Measurements from ENCODE around the gene KRT74. TPM values are rescaled to one million over a fixed set of nuclear protein-coding genes. Genes with fewer than 3 reads are reported as not detected.

KRT74 gene
- total RNA-seq, 1 experiment from 2014 or later: not detected

GRCh38 chr12:52519387-52519703 lies 54.3 kb downstream of the KRT74 start:
- peaks cover 26% of the 10 kb centered on the region for H3F3A ChIP-seq (ENCODE audit: insufficient read depth, low read depth)
- H3K27ac ChIP-seq: no peak overlapping the region
- H3K27me3 ChIP-seq (ENCODE audit: insufficient read depth, low read depth): no peaks in the 10 kb centered on the region
- H2AFZ ChIP-seq: no peak overlapping the region
- H4K20me1 ChIP-seq (ENCODE audit: insufficient read depth): no peaks in the 10 kb centered on the region
- no peaks in the 10 kb centered on the region for H3K36me3 ChIP-seq (ENCODE audit: low read depth)
- DNase-seq: no peak
- no peaks in the 10 kb centered on the region for H3K9me2 ChIP-seq (ENCODE audit: insufficient read depth)
- BruUV-seq (replicated peaks): no TSS peak
- no peaks in the 10 kb centered on the region for H3K9me3 ChIP-seq (ENCODE audit: insufficient read depth, low read depth)
- ChIA-PET CTCF (interaction anchor here (1.5 kb wide), 1 partner anchor 123 kb away, joined by 3 read pairs; no protein-coding TSS in a partner anchor), POLR2A (ENCODE audit: unreplicated experiment) (interaction anchor here (0.6 to 0.9 kb wide), 3 partner anchors 23 to 493 kb away, joined by 3 to 4 read pairs (median 4); no protein-coding TSS in a partner anchor)
- intact Hi-C loops (cut with micrococcal nuclease; ENCODE audit: unreplicated experiment): no loop called here
- no peaks in the 10 kb centered on the region for H3K79me2 ChIP-seq (ENCODE audit: low read depth)
- peak overlapping the region; percentile 79 for H3K4me2 ChIP-seq
- H3K4me1 ChIP-seq (replicated peaks; ENCODE audit: insufficient read depth): peaks cover 51% of the 10 kb centered on the region
- H3K4me3 ChIP-seq: peak overlapping the region; percentile 56
- TF ChIP-seq EZH2 (IDR thresholded peaks at IDR 0.05; ENCODE audit: low read depth) (no peak), CTCF (conservative IDR thresholded peaks at IDR 0.05) (no peak)

GRCh38 chr12:52518574-52519386 lies 54.9 kb downstream of the KRT74 start:
- peaks cover 45% of the 10 kb centered on the region for H3K4me1 ChIP-seq (replicated peaks; ENCODE audit: insufficient read depth)
- no peak for DNase-seq
- no peaks in the 10 kb centered on the region for H3K36me3 ChIP-seq (ENCODE audit: low read depth)
- H3K4me3 ChIP-seq: peak overlapping the region; percentile 56; the same call in 1 of the 2 replicates
- H2AFZ ChIP-seq: no peak overlapping the region
- H3K27me3 ChIP-seq (ENCODE audit: insufficient read depth, low read depth): no peaks in the 10 kb centered on the region
- H3K79me2 ChIP-seq (ENCODE audit: low read depth): no peaks in the 10 kb centered on the region
- H3K9me2 ChIP-seq (ENCODE audit: insufficient read depth): no peaks in the 10 kb centered on the region
- intact Hi-C loops (cut with micrococcal nuclease; ENCODE audit: unreplicated experiment): no loop called here
- POLR2A ChIA-PET (ENCODE audit: unreplicated experiment): interaction anchor here (0.9 kb wide), 1 partner anchor 22 kb away, joined by 4 read pairs; no protein-coding TSS in a partner anchor
- H3K4me2 ChIP-seq: peak overlapping the region; percentile 79
- TF ChIP-seq CTCF (conservative IDR thresholded peaks at IDR 0.05) (no peak), EZH2 (IDR thresholded peaks at IDR 0.05; ENCODE audit: low read depth) (no peak)
- CTCF ChIA-PET: no interaction called here
- peaks cover 29% of the 10 kb centered on the region for H3F3A ChIP-seq (ENCODE audit: insufficient read depth, low read depth)
- no TSS peak for BruUV-seq (replicated peaks)
- H3K27ac ChIP-seq: no peak overlapping the region
- H4K20me1 ChIP-seq (ENCODE audit: insufficient read depth): no peaks in the 10 kb centered on the region
- no peaks in the 10 kb centered on the region for H3K9me3 ChIP-seq (ENCODE audit: insufficient read depth, low read depth)

- Histone ChIP-seq H3K4me1 (replicated peaks; ENCODE audit: insufficient read depth) (peaks cover 36% of the 10 kb centered on the region), H3K36me3 (ENCODE audit: low read depth) (no peaks in the 10 kb centered on the region), H2AFZ (no peak overlapping the region), H3F3A (ENCODE audit: insufficient read depth, low read depth) (peaks cover 25% of the 10 kb centered on the region), H3K9me3 (ENCODE audit: insufficient read depth, low read depth) (no peaks in the 10 kb centered on the region), H3K27ac (no peak overlapping the region), H3K4me2 (peak overlapping the region; percentile 79; the same call in 1 of the 2 replicates), H3K9me2 (ENCODE audit: insufficient read depth) (no peaks in the 10 kb centered on the region), H3K27me3 (ENCODE audit: insufficient read depth, low read depth) (no peaks in the 10 kb centered on the region), H3K79me2 (ENCODE audit: low read depth) (no peaks in the 10 kb centered on the region), H3K4me3 (no peak overlapping the region), H4K20me1 (ENCODE audit: insufficient read depth) (no peaks in the 10 kb centered on the region)
- intact Hi-C loops (cut with micrococcal nuclease; ENCODE audit: unreplicated experiment): no loop called here
- ChIA-PET POLR2A (ENCODE audit: unreplicated experiment) (no interaction called here), CTCF (no interaction called here)
- BruUV-seq (replicated peaks): no TSS peak
- no peak for DNase-seq
- TF ChIP-seq CTCF (conservative IDR thresholded peaks at IDR 0.05): no peak
- no peak for TF ChIP-seq EZH2 (IDR thresholded peaks at IDR 0.05; ENCODE audit: low read depth)
Measured at GRCh38 chr12:52517888-52518287, 55.8 kb downstream of the KRT74 start.

Measured in PC-9 (cell line).